Parathyroid adenoma (tissue), 2 donors: ENCODE results near the gene SNRNP48.

Experiments used
- H2AFZ ChIP-seq: fragments of 300-600 bp; sonication (generic); one replicate; pipeline ENCODE4 v1.7.0; 2017; ENCODE audit warnings: antibody characterized with exemption, mild to moderate bottlenecking
- H3K27ac ChIP-seq: fragments of 300-600 bp; sonication (generic); one replicate; pipeline ENCODE4 v1.7.0; 2017
- H3K27me3 ChIP-seq: fragments of 300-600 bp; sonication (generic); one replicate; pipeline ENCODE4 v1.7.0; 2017; ENCODE audit warnings: low read length; ENCODE audit not compliant: control insufficient read depth, insufficient read depth
- H3K36me3 ChIP-seq: fragments of 300-600 bp; sonication (generic); one replicate; pipeline ENCODE4 v1.7.0; 2017; ENCODE audit warnings: low read length; ENCODE audit not compliant: control insufficient read depth, insufficient read depth
- H3K4me1 ChIP-seq: fragments of 300-600 bp; sonication (generic); one replicate; pipeline ENCODE4 v1.7.0; 2017; ENCODE audit warnings: control low read depth
- H3K4me2 ChIP-seq: fragments of 300-600 bp; sonication (generic); one replicate; pipeline ENCODE4 v1.7.0; 2017; ENCODE audit warnings: low read length
- H3K4me3 ChIP-seq: fragments of 300-600 bp; sonication (generic); one replicate; pipeline ENCODE4 v1.7.0; 2017; ENCODE audit warnings: low read depth, low read length
- H3K79me2 ChIP-seq: fragments of 300-600 bp; sonication (generic); one replicate; pipeline ENCODE4 v1.7.0; 2017; ENCODE audit warnings: control low read depth
- H3K9ac ChIP-seq: fragments of 300-600 bp; sonication (generic); one replicate; pipeline ENCODE4 v1.7.0; 2017; ENCODE audit warnings: mild to moderate bottlenecking
- H3K9me3 ChIP-seq: fragments of 300-600 bp; sonication (generic); one replicate; pipeline ENCODE4 v1.7.0; 2017; ENCODE audit warnings: low read length; ENCODE audit not compliant: control insufficient read depth
- TF ChIP-seq, protein P1 (sequence below): fragments of 300-600 bp; sonication (generic); IDR thresholded peaks from one replicate; pipeline ENCODE4 v1.7.0; 2017; ENCODE audit warnings: antibody characterized with exemption, mild to moderate bottlenecking
- donor health status: primary hyperparathyroidism.

SNRNP48 gene

DNA sequence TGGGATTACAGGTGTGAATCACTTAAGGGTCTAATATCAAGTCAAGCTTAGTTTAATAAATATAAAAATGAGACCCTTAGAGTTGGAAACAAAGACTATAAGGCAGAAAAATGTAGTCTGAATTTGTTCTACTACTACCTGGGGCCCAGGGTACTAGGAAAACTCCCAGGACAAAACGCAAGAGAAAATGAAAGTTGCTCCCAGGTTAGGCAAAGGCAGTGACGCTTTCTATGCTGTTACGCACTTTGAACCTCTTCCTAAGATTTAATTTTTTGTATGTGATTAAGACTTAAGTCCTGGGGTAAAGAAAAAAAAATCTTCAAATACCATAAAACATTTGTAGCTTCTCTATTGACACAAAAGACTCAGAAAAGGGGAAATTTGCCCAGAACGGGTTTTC is 31.2 kb upstream of the SNRNP48 start:
- no peaks in the 10 kb centered on the region for H3K9me3 ChIP-seq
- H3K9ac ChIP-seq, result no peak overlapping the region
- H3K4me3 ChIP-seq, result no peak overlapping the region
- H3K27me3 ChIP-seq, result no peaks in the 10 kb centered on the region
- H3K4me2 ChIP-seq, result no peak overlapping the region
- no peak overlapping the region for H3K27ac ChIP-seq
- TF ChIP-seq, protein P1, sequence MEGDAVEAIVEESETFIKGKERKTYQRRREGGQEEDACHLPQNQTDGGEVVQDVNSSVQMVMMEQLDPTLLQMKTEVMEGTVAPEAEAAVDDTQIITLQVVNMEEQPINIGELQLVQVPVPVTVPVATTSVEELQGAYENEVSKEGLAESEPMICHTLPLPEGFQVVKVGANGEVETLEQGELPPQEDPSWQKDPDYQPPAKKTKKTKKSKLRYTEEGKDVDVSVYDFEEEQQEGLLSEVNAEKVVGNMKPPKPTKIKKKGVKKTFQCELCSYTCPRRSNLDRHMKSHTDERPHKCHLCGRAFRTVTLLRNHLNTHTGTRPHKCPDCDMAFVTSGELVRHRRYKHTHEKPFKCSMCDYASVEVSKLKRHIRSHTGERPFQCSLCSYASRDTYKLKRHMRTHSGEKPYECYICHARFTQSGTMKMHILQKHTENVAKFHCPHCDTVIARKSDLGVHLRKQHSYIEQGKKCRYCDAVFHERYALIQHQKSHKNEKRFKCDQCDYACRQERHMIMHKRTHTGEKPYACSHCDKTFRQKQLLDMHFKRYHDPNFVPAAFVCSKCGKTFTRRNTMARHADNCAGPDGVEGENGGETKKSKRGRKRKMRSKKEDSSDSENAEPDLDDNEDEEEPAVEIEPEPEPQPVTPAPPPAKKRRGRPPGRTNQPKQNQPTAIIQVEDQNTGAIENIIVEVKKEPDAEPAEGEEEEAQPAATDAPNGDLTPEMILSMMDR, result no peak
- H3K4me1 ChIP-seq, result peaks cover 24% of the 10 kb centered on the region
- H3K36me3 ChIP-seq, result no peaks in the 10 kb centered on the region
- no peak overlapping the region for H2AFZ ChIP-seq
- H3K79me2 ChIP-seq, result peaks cover 8% of the 10 kb centered on the region

DNA sequence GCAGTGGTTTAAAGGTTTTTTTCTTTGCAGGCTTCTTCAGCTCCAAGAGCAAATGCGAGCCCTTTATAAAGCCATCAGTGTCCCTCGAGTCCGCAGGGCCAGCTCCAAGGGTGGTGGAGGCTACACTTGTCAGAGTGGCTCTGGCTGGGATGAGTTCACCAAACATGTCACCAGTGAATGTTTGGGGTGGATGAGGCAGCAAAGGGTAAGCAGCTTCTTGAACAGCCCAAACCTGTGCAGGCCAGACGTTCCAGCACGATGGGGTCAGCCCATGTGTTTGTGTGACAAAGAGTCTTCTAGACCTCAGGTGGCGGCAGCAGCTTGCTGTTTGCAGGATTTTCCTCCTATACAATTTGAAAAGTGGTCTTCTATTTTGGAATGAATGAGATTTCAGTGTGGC is 30.8 kb upstream of the SNRNP48 start:
- Histone ChIP-seq H3K9me3 (no peaks in the 10 kb centered on the region), H3K79me2 (peaks cover 8% of the 10 kb centered on the region), H3K4me1 (peaks cover 23% of the 10 kb centered on the region), H3K4me2 (no peak overlapping the region), H3K27me3 (no peaks in the 10 kb centered on the region), H3K9ac (no peak overlapping the region), H3K36me3 (no peaks in the 10 kb centered on the region), H3K27ac (no peak overlapping the region), H3K4me3 (no peak overlapping the region), H2AFZ (no peak overlapping the region)
- TF ChIP-seq, protein P1, result no peak

DNA sequence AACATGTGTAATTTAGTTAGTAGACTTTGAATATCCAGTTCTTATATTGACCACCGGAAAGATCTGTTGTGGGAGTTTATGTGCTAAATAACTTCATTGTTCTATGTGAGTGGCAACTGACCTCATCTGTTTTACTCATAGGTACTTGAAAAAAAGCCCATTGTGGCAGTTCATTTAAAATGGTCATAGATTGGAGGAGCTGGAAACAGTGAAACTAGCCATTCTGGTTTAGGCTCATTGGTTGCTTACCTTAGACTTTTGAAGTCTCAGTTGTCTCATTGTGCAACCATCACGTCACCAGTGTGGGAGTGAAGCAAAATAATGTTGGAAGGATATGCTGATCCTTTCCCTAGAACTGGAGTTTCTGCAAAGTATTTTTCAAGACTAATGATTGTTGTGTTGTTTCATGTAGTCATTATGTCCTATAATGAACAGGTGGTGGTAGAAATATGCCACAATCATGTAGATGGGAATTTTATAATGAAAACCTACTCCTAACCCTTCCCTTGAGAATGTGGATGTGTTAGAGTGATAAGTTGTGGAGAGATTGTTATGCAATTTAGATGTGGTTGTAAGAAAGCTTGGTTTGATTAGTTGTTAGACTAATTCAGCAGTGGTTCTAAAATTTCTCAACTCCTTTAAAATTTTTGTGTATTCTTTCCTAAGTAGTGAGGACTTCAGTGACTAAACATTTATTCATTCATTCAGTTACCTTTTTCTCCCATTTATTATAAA is 30.2 kb upstream of the SNRNP48 start:
- H3K4me1 ChIP-seq, result peaks cover 23% of the 10 kb centered on the region
- H3K79me2 ChIP-seq, result peaks cover 8% of the 10 kb centered on the region
- TF ChIP-seq, protein P1, result no peak
- H3K27ac ChIP-seq, result peak overlapping the region; percentile 77
- no peaks in the 10 kb centered on the region for H3K9me3 ChIP-seq
- no peak overlapping the region for H2AFZ ChIP-seq
- H3K4me2 ChIP-seq, result peak overlapping the region; percentile 18
- H3K9ac ChIP-seq, result no peak overlapping the region
- H3K4me3 ChIP-seq, result no peak overlapping the region
- no peaks in the 10 kb centered on the region for H3K36me3 ChIP-seq
- no peaks in the 10 kb centered on the region for H3K27me3 ChIP-seq

DNA sequence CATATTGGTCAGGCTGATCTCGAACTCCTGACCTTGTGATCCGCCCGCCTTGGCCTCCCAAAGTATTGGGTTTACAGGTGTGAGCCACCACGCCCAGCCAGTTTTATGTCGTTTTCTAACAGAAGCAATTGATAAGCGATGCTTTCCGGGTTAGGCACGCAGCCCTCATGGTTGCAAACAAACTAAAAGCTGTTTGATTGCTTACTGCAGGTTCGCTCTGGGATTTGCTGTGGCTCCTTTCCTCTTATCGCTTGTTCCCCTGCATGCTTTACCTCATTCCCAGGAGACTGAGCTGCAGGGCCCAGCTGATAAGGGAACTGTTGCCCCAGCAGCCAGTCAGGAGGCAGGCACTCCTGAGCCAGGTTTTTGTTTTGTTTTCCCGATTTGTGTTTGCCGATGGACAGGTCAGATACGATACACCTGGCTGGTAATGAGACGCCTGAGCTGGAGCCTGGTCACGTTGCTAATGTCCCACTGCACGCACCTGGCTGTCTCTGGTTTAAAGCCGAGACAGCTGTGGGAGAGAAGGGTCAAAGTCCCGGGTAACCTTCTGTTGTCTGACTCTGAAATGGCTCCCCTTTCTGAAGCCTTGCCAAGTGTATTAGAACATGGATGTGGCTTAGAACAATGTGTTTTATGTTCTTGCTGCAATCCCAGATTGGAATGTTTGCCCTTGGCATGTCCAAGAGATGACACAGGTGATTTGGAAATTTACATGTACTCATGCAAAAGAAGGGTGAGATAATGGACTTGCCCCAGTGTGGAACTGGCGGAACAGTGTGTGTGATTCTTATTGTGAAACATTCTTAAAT is 28.6 kb upstream of the SNRNP48 start:
- H3K9me3 ChIP-seq, result no peaks in the 10 kb centered on the region
- H3K36me3 ChIP-seq, result no peaks in the 10 kb centered on the region
- no peaks in the 10 kb centered on the region for H3K27me3 ChIP-seq
- H3K4me3 ChIP-seq, result peak overlapping the region; percentile 14
- no peak overlapping the region for H3K9ac ChIP-seq
- peak overlapping the region; percentile 0 for H2AFZ ChIP-seq
- peak overlapping the region; percentile 18 for H3K4me2 ChIP-seq
- peak overlapping the region; percentile 77 for H3K27ac ChIP-seq
- H3K4me1 ChIP-seq, result peaks cover 20% of the 10 kb centered on the region
- TF ChIP-seq, protein P1, result no peak
- no peaks in the 10 kb centered on the region for H3K79me2 ChIP-seq
